Cerebellar nuclear complex (tissue), 1 donor: ENCODE measurements around the gene KLK10.

Source experiments
- DNase-seq, 2 experiments: peaks; one replicate each; lab custom pipeline; 2025; lab: John Stamatoyannopoulos, UW

The KLK10 gene

GRCh38 chr19:50967929-50968715 lies 51.4 kb downstream of the KLK10 start:
- DNase-seq: no peak

- DNase-seq: no peak
These were observed 55.2 kb downstream of the KLK10 start for GRCh38 chr19:50964266-50964665.

GRCh38 chr19:50963381-50963780 lies 56.1 kb downstream of the KLK10 start:
- no peak for DNase-seq
